IMR-90 (cell line): ENCODE measurements around the gene SHC2.
"Not testable (repeated sequence)": the region's sequence is repeated elsewhere in the genome, so short reads cannot be mapped to it uniquely, and the experiment has no call there.

ENCODE experiments used
- MXI1 ChIP-seq: IDR thresholded peaks from 2 replicates; pipeline ENCODE4 v1.6.1; 2012; ENCODE audit warnings: low read depth, mild to moderate bottlenecking, low read length, moderate library complexity, borderline replicate concordance
- POLR2A ChIP-seq: IDR thresholded peaks from 2 replicates; pipeline ENCODE4 v1.6.1; 2012; ENCODE audit warnings: mild to moderate bottlenecking, low read depth, low read length
- RFX5 ChIP-seq: IDR thresholded peaks from 2 replicates; pipeline ENCODE4 v1.8.0; 2012; ENCODE audit warnings: low read depth, mild to moderate bottlenecking, low read length, moderate library complexity
- TF ChIP-seq, protein P1 (sequence below): conservative IDR thresholded peaks from 2 replicates; pipeline ENCODE4 v1.5.1; 2012; ENCODE audit warnings: mild to moderate bottlenecking, low read depth, low read length, improper control_type of control experiment
- TF ChIP-seq, protein P2 (sequence below): fragments of 150-350 bp; IDR thresholded peaks from 2 replicates; pipeline ENCODE4 v1.6.1; 2016; ENCODE audit warnings: low read depth, mild to moderate bottlenecking, low read length, moderate library complexity, borderline replicate concordance

DNA sequence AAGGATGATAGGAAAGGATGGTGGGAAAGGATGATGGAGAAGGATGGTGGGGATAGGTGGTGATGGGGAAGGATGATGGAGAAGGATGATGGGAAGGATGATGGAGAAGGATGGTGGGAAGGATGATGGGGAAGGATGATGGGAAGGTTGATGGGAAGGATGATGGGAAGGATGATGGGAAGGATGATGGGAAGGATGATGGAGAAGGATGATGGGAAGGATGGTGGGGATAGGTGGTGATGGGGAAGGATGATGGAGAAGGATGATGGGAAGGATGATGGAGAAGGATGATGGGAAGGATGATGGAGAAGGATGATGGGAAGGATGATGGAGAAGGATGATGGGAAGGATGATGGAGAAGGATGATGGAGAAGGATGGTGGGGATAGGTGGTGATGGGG lies 67.3 kb downstream of the SHC2 start:
- not testable (repeated sequence) for TF ChIP-seq RFX5, POLR2A, MXI1
- TF ChIP-seq, protein P1, sequence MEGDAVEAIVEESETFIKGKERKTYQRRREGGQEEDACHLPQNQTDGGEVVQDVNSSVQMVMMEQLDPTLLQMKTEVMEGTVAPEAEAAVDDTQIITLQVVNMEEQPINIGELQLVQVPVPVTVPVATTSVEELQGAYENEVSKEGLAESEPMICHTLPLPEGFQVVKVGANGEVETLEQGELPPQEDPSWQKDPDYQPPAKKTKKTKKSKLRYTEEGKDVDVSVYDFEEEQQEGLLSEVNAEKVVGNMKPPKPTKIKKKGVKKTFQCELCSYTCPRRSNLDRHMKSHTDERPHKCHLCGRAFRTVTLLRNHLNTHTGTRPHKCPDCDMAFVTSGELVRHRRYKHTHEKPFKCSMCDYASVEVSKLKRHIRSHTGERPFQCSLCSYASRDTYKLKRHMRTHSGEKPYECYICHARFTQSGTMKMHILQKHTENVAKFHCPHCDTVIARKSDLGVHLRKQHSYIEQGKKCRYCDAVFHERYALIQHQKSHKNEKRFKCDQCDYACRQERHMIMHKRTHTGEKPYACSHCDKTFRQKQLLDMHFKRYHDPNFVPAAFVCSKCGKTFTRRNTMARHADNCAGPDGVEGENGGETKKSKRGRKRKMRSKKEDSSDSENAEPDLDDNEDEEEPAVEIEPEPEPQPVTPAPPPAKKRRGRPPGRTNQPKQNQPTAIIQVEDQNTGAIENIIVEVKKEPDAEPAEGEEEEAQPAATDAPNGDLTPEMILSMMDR: not testable (repeated sequence)
- TF ChIP-seq, protein P2, sequence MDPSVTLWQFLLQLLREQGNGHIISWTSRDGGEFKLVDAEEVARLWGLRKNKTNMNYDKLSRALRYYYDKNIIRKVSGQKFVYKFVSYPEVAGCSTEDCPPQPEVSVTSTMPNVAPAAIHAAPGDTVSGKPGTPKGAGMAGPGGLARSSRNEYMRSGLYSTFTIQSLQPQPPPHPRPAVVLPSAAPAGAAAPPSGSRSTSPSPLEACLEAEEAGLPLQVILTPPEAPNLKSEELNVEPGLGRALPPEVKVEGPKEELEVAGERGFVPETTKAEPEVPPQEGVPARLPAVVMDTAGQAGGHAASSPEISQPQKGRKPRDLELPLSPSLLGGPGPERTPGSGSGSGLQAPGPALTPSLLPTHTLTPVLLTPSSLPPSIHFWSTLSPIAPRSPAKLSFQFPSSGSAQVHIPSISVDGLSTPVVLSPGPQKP: not testable (repeated sequence)
